Prostate gland (tissue), 2 donors: ENCODE measurements around the gene KRT32. TPM values are rescaled to one million over a fixed set of nuclear protein-coding genes. Genes with fewer than 3 reads are reported as not detected.

Experiments
- DNase-seq: peaks from one replicate; pipeline ENCODE4 v3.0.0-alpha.2; 2019; ENCODE audit warnings: low spot score
- H3K27ac ChIP-seq, 2 donors: fragments of 200-600 bp; sonication (generic); 2 replicates each; pipeline ENCODE4 v1.5.1; 2017 to 2019
- H3K27me3 ChIP-seq: fragments of 200-600 bp; sonication (generic); replicated peaks from 2 replicates; pipeline ENCODE4 v1.5.1; 2019; ENCODE audit not compliant: insufficient read depth
- H3K36me3 ChIP-seq, 2 donors: fragments of 200-600 bp; sonication (generic); 1 replicate in 1 of 2; 2 replicates in 1 of 2; pipeline versions ENCODE4 v1.5.1 to v1.8.1; 2017 to 2019
- H3K4me1 ChIP-seq: fragments of 200-600 bp; sonication (generic); replicated peaks from 2 replicates; pipeline ENCODE4 v1.5.1; 2019
- H3K4me3 ChIP-seq, 2 donors: fragments of 200-600 bp; sonication (generic); 2 replicates each; pipeline ENCODE4 v1.5.1; 2017 to 2019
- H3K9me3 ChIP-seq: fragments of 200-600 bp; sonication (generic); 2 replicates; pipeline ENCODE4 v1.5.1; 2017
- POLR2A ChIP-seq: fragments of 450-650 bp; IDR thresholded peaks from one replicate; pipeline ENCODE4 v1.6.1; 2016; ENCODE audit warnings: antibody characterized with exemption, mild to moderate bottlenecking
- POLR2AphosphoS5 ChIP-seq: sonication (generic); formaldehyde crosslinking; IDR thresholded peaks from one replicate; pipeline ENCODE4 v1.6.1; 2017; ENCODE audit warnings: antibody characterized with exemption
- WGBS: methylation state at CpG from one replicate; pipeline ENCODE4 v1.1.5; 2018; 5-methylcytosine and 5-hydroxymethylcytosine counted together
- intact Hi-C: fragments of 100-400 bp; cut with DNase I; formaldehyde crosslinking; loops from one replicate; pipeline ENCODE4 v1.14.2; 2022
- total RNA-seq, 2 donors: library from RNA; depleted of rRNA; stranded (reverse); fragments of >200 nt; gene quantifications; one replicate each; pipeline ENCODE4 v1.1.0, GENCODE V29; 2016
- TF ChIP-seq, protein P1 (sequence below), 4 experiments: fragments of 200-600 bp in 2 of 4; fragments of 450-650 bp in 2 of 4; sonication (generic) in 2 of 4; IDR thresholded peaks; 1 replicate in 3 of 4; 2 replicates in 1 of 4; pipeline ENCODE4 v1.5.1; 2016 to 2019; ENCODE audit warnings: antibody characterized with exemption in 4 of 4, mild to moderate bottlenecking in 2 of 4, moderate library complexity in 2 of 4

Gene KRT32
- total RNA-seq, 2 donors from 2014 or later: not detected

DNA sequence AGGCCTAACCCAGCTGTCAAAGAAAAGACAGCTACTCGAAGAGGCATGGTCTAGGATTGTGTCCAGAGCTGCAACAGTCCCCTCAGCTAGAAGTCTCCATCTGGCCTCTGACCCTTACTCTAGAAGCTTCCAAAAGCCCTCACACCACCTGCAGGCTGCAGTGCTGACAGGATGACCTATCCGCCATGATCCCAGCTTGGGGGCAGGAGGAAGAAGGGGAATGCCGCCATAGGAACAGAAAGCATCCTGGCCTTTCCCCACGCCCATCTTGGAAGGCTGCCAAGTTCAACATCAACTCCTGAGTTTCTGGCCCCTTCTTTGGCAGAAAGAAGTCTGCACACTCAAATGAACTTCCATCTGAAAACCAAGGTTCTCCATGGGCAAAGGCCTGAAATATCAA is 25.6 kb upstream of the KRT32 start:
- Histone ChIP-seq H3K4me1 (no peaks in the 10 kb centered on the region), H3K27me3 (no peaks in the 10 kb centered on the region), H3K9me3 (no peaks in the 10 kb centered on the region), H3K36me3 (no peaks in the 10 kb centered on the region), H3K4me3 (no peak overlapping the region), H3K27ac (no peak overlapping the region)
- intact Hi-C loops: no loop called here
- no peak for TF ChIP-seq POLR2A
- TF ChIP-seq, protein P1, sequence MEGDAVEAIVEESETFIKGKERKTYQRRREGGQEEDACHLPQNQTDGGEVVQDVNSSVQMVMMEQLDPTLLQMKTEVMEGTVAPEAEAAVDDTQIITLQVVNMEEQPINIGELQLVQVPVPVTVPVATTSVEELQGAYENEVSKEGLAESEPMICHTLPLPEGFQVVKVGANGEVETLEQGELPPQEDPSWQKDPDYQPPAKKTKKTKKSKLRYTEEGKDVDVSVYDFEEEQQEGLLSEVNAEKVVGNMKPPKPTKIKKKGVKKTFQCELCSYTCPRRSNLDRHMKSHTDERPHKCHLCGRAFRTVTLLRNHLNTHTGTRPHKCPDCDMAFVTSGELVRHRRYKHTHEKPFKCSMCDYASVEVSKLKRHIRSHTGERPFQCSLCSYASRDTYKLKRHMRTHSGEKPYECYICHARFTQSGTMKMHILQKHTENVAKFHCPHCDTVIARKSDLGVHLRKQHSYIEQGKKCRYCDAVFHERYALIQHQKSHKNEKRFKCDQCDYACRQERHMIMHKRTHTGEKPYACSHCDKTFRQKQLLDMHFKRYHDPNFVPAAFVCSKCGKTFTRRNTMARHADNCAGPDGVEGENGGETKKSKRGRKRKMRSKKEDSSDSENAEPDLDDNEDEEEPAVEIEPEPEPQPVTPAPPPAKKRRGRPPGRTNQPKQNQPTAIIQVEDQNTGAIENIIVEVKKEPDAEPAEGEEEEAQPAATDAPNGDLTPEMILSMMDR (IDR thresholded peaks at IDR 0.05): no peak
- no peak for TF ChIP-seq POLR2AphosphoS5
- 46% methylated on average over 4 of the region's 4 CpGs for WGBS
- DNase-seq: no peak

DNA sequence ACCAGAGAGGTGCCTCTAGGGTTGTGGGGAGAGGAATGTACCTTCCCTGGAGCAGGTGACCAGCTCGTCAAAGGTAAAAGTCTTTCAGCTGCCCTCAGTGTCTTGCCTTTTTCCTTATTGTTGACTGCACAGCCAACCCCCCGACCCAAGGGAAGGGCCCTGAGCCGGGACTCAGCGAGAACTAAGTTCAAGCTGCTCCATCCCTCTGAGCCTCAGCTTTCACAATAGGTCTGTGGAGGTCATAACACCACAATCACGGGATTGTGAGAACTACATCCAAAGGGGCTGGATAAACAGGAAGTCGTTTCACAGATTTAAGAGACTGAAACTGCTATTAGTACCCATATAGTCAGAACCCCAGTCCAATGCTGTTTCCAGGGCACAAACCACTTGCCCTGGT is 25.2 kb upstream of the KRT32 start:
- H3K4me1 ChIP-seq: no peaks in the 10 kb centered on the region
- 68% methylated on average over 6 of the region's 6 CpGs for WGBS
- no peaks in the 10 kb centered on the region for H3K36me3 ChIP-seq
- no peaks in the 10 kb centered on the region for H3K27me3 ChIP-seq
- TF ChIP-seq POLR2A (no peak), POLR2AphosphoS5 (no peak)
- TF ChIP-seq, protein P1 (IDR thresholded peaks at IDR 0.05): no peak
- intact Hi-C loops: no loop called here
- H3K4me3 ChIP-seq: no peak overlapping the region
- no peak overlapping the region for H3K27ac ChIP-seq
- H3K9me3 ChIP-seq: no peaks in the 10 kb centered on the region
- DNase-seq: no peak

DNA sequence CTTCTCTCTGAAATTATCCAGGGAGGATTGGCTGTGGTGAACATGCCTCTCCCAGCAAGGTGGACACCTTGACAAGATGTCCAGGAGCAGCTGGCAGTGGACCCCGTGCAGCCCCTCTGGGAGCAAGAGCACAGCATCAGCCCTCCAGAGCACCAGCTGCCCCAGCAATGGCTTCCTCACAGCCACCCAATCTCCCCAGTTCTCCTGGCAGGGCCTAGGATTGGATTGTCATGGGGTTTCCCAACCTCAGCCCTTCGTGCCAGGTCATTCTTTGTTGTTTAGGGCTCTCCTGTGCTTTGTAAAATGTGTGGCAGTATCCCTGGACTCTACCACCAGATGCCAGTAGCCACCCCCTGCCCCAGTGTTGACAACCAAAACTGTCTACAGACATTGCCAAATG is 24.3 kb upstream of the KRT32 start:
- no peaks in the 10 kb centered on the region for H3K27me3 ChIP-seq
- TF ChIP-seq POLR2AphosphoS5: no peak
- TF ChIP-seq, protein P1 (IDR thresholded peaks at IDR 0.05): no peak
- TF ChIP-seq POLR2A: no peak
- no peaks in the 10 kb centered on the region for H3K36me3 ChIP-seq
- no peak overlapping the region for H3K27ac ChIP-seq
- DNase-seq: no peak
- H3K9me3 ChIP-seq: no peaks in the 10 kb centered on the region
- H3K4me1 ChIP-seq: no peaks in the 10 kb centered on the region
- WGBS: 20% methylated on average over 2 of the region's 2 CpGs
- intact Hi-C loops: no loop called here
- no peak overlapping the region for H3K4me3 ChIP-seq

GRCh38 chr17:41490000-41490990 is 23.1 kb upstream of the KRT32 start:
- no peaks in the 10 kb centered on the region for H3K27me3 ChIP-seq
- TF ChIP-seq POLR2AphosphoS5 (no peak), POLR2A (no peak)
- TF ChIP-seq, protein P1 (IDR thresholded peaks at IDR 0.05): no peak
- no peaks in the 10 kb centered on the region for H3K4me1 ChIP-seq
- no peaks in the 10 kb centered on the region for H3K9me3 ChIP-seq
- H3K27ac ChIP-seq: no peak overlapping the region
- DNase-seq: no peak
- no peaks in the 10 kb centered on the region for H3K36me3 ChIP-seq
- intact Hi-C loops: no loop called here
- no peak overlapping the region for H3K4me3 ChIP-seq
- 51% methylated on average over 10 of the region's 10 CpGs for WGBS

DNA sequence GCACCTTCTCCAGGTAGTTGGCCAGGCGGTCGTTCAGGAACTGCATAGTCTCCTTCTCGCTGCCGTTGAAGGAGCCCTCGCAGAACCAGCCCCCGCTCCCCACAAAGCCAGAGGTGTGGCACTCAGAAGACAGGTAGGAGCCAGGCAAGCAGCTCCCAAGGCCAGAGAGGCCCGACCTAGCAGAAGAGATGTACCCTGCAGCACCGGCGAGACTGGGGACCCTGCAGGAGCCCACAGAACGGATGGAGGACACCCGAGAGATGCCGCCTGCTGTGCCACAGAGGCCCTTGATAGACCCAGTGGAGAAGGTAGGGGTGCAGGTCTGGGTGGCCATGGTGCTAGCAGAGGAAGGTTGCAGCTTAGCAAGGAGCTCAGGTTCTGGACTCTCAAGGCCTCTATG is 22.3 kb upstream of the KRT32 start, which contains the start of gene KRT36:
TSS of gene KRT36 (minus strand) at position 380 of the 400 bp plus-strand sequence. CDS start at position 334, 46 bp downstream.
- no peak for DNase-seq
- Histone ChIP-seq H3K4me1 (no peaks in the 10 kb centered on the region), H3K36me3 (no peaks in the 10 kb centered on the region), H3K27me3 (no peaks in the 10 kb centered on the region), H3K9me3 (no peaks in the 10 kb centered on the region), H3K4me3 (no peak within 1 kb of the TSS), H3K27ac (no peak within 1 kb of the TSS)
- intact Hi-C loops: no loop called here
- WGBS: 98% methylated on average over 7 of the region's 12 CpGs
- TF ChIP-seq POLR2A: no peak
- TF ChIP-seq, protein P1 (IDR thresholded peaks at IDR 0.05): no peak
- no peak for TF ChIP-seq POLR2AphosphoS5
